Left colon (tissue), 2 donors: ENCODE measurements around the gene OR6A2. TPM values are rescaled to one million over a fixed set of nuclear protein-coding genes. Genes with fewer than 3 reads are reported as not detected.
"Not testable (repeated sequence)": the region's sequence is repeated elsewhere in the genome, so short reads cannot be mapped to it uniquely, and the experiment has no call there.

Experiments
- ATAC-seq: fragments of 200-7000 bp; cut with Tn5 transposase; one replicate; pipeline ENCODE4 v1.9.1; 2020; ENCODE audit warnings: mild to moderate bottlenecking, moderate library complexity
- DNase-seq, 2 donors: peaks; one replicate each; pipeline ENCODE4 v3.0.0-alpha.2; 2020
- intact Hi-C, 2 donors: fragments of 100-400 bp; cut with DNase I in 1 of 2; cut with micrococcal nuclease in 1 of 2; formaldehyde crosslinking; loops; one replicate each; pipeline versions ENCODE4 v1.11.2 to v1.14.0; 2022; cut with DNase I, micrococcal nuclease
- long read RNA-seq: library from polyadenylated mRNA; unstranded; transcript quantifications from one replicate; pipeline ENCODE4 v2.0.0, GENCODE V29; 2021
- total RNA-seq, 2 donors: library from RNA; stranded (reverse); fragmentation: NEBNext Ultra II Directional; extraction: Animal tissue kit (Norgen Biotek cat#: 25700); gene quantifications; one replicate each; pipeline ENCODE4 v1.2.1, GENCODE V29; 2021
- donor health status: DM: no; HTN: no; CAD: no.
- donor health status: DM: yes; HTN: yes; CAD: no.

Gene OR6A2
- under 1 TPM; 0.08 to 0.43 TPM for total RNA-seq
- long read RNA-seq, partial matches to known transcripts: 0 of 1 reads
- long read RNA-seq, other reads (novel, unspliced or antisense): 1 of 1 reads

DNA sequence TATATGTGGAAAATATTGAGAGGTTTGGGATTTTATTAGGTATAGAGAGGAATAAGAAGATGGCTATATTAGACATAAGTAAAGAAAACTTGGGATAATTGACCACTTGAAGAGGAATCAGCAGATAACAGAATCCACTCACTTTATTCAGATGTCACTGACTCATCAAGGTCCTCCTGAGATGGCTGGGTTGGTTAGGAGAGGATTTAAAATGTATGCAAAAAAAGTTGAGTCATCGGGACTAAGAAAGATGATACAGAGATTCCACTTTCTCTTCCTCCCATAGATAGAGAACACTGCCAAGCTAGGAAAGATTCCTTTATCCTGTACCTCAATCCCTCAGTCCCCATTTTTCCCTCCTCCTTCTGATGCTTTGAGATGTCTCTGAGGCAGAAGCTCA, at the start of gene OR6A2:
Gene OR6A2 (minus strand): TSS at position 288 of the 400 bp plus-strand sequence. CDS start 3,981 bp downstream, outside the sequence.
- intact Hi-C loops: no loop called here
- no peak for DNase-seq
- no peak for ATAC-seq

DNA sequence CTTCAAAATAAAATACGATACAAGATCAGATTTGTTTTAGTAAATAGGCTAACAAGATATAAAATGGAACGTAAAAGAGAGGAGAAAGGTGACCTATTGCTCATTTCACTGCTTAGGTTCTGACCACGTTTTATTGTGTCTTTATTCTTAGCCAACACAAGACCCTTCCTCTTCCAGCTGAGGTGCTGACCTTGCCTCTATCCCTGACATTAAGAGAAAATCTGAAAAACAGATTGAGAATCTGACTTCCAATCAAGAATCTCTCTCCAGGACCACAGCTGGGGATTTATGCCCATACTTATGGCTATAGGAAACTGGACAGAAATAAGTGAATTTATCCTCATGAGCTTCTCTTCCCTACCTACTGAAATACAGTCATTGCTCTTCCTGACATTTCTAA, 45.9 kb upstream of the OR6A2 start, which contains the start of gene OR10A5:
Gene OR10A5 (plus strand): TSS at position 301 of the 400 bp plus-strand sequence. CDS start 0 bp downstream, at position 301.
- DNase-seq: no peak
- ATAC-seq: no peak
- intact Hi-C loops: no loop called here

DNA sequence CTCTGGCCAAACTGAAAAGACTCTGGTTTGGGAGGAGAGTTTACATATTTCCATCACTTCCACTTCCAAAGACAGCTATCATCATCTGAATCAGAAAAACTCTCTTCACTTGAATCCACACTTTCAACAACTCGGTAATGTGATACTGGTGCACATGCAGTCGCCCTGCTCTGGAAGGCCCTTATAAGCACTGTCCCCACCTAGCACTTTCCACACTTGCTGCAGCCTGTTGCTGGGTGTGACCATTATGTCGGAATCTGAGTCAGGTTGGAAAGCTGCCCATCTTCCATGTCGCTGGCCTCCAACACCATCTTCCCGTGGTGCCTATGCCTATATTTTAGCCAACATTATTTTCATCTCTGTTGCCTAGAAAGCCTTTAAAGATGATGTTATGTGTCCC, 44.9 kb upstream of the OR6A2 start:
- intact Hi-C loops: no loop called here

DNA sequence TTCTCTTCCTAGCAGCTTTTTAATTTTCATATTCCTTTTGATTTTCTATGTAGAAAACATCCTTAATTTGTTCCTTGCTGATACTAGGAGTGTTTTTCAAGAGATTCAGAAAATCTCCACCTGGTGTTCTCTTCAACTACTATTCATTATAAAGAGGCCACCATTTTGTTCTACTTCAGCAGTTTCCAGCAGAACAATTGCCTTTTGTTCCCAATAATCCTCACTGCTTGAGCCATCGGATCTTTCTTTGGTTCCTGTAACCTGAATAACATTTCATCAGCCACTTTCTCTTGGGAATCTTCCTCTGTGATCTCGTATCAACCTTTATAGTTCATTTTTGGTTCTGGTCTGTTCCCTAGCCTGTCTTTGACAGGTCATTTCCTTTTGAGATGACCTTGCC, 44.2 kb upstream of the OR6A2 start:
- intact Hi-C loops: no loop called here

More for the DNA sequence above, 44.9 kb upstream of the OR6A2 start:
- ATAC-seq: no peak
- DNase-seq: no peak

DNA sequence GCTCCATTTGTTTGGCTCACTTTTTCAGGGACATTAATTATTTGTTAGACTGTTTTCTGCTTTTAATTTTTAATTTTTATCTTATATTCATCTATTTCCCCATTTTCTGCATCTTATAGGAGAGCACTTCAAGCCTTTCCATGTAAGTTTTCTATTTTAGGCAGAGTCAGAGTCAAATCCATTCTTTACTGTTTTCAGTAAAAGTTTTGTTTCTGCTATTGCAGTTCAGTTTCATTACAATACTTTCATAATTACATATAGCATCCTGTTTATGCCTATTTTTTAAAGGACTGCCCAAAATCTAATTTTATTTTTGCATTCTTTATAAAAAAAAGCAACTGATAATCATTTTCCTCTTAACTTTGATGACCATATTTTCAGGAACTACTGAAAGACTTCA, 42.2 kb upstream of the OR6A2 start:
- no peak for DNase-seq
- intact Hi-C loops: no loop called here
- no peak for ATAC-seq

More for the DNA sequence above, 44.2 kb upstream of the OR6A2 start:
- ATAC-seq (no peak), DNase-seq (no peak)

DNA sequence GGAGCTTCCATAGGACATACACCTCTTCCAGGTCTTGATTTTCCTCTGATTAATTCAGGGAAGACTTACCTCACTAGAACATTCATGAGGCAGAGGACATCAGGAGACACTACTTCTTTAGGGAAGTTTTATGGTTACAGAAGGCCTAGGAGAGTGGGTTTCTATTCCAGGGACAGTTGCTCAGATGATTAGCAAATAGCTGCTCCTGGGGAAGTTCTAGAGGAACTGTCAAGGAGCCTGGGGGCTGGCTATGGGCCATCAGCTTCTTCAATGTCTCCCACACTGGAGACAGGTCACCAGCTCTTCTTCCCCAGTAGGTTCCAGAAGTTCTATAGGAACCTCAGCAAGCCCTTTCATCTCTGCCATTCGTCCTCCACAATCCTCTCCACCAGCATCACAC, 34.5 kb upstream of the OR6A2 start:
- intact Hi-C loops: no loop called here
- no peak for ATAC-seq
- no peak for DNase-seq

DNA sequence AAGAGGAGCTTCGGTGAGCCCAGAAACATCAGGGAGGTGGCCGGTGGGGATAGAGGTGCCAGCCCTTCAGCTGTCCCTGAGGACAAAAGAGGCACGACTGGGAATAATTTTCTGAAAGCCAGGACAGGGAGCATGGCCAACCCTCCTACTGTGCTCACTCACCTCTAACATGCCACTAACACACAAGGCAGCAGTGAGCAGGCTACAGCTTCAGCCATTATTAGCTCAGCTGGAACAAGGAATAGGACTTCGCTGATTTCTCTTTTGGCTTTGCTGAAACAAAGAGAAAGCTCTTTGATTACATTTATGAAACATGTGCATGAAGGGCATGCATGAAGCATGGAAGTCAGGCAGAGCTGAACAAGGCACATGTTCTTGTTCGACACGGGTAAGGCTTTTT, 33.9 kb upstream of the OR6A2 start:
- DNase-seq: no peak
- intact Hi-C loops: no loop called here
- ATAC-seq: no peak

DNA sequence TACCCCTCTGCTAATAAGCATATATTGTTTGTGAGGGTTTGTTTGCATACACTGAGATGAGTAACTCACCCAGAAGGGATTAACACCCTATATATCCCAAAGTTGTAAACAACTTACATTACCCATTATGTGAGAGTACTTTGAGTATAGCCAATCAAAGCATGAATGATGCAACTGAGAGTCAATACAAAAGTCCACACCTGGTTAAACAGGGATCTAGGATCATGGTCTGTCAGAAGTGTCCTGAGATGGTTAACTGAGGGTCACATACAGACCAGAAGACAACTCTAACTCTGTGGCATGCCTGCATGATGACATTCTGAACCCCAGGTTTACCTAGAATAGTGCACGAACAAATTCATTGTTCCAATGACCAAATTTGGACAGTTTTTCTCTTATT, 28.6 kb upstream of the OR6A2 start:
- no peak for DNase-seq
- no peak for ATAC-seq

DNA sequence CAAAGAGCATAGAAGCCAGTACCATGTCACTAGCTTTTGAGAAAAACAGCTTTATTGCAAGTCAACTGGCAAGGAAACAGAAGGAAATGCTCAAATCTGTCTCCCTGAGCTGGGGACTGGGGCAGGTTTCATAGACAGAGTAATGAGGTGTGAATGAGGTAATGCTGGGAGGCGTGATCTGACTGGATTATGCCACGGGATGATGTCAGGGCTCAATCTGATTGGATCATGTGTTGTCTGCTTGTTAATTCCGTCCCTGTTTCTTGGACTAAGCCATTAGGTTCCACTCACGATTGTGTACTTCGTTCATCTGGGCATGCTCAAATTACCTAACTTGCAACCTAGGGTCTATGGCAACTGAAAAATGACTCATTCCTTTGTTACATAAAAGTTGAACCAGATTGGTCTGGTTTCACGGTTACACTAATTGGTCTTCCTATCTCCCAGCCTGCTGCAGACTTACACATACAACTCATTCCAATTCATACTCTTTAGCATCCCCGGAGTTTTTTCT, 25.8 kb upstream of the OR6A2 start:
- intact Hi-C loops: no loop called here
- no peak for ATAC-seq

More for the DNA sequence above, 28.6 kb upstream of the OR6A2 start:
- intact Hi-C loops: no loop called here

DNA sequence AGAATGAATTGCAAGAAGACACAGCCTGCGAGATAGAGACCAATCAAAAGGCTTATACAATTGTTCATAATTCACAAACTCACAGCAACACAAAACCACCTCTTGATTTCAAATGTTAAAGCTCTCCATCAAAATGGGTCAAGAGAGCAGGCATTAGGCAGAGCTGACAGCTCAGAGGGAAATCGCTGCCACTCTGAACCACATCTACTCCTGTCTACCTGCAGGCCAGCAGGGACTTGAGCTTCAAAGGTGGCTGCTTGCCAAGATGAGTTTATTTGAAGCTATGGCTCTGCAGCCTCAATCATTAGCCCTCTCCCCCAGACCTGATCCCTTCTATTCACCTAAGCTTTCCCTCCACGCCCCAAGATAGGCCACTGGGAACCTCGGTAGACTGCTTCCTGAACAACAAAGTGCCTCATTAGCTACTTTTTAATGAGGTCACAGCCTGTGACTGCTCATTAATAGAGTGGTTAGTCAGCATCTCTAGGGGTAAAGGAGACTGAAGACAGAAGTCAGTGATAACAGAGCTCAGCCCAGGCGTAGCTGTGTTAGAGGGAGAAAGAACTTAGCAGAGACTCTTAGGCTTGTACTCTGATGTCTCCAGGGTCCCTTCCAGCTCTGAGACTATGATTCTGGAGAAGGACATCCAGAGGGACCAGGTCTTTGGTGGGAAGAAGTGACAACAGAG, 24.8 kb upstream of the OR6A2 start:
- intact Hi-C loops: no loop called here
- no peak for ATAC-seq
- no peak for DNase-seq

More for the DNA sequence above, 25.8 kb upstream of the OR6A2 start:
- no peak for DNase-seq

DNA sequence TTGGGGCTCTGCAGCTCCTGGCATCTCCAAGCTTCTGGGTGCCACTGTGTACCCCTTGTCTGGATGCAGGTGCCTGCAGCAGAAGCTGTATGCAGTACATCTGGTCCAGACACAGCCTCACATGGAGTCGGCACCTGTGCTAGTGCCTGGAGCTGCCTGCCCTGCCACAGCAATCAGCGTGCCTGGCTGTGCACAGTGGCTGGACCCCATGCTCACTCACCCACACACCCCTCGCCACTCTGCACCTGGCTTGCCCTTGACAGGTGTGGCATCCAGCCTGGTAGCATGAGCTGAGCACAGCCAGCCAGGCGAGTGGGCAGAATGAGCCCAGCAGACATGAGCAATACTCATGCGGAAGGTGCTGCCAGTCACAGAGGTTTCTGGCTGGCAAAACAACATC, 19.5 kb upstream of the OR6A2 start:
- no peak for ATAC-seq
- intact Hi-C loops: no loop called here
- DNase-seq: no peak

DNA sequence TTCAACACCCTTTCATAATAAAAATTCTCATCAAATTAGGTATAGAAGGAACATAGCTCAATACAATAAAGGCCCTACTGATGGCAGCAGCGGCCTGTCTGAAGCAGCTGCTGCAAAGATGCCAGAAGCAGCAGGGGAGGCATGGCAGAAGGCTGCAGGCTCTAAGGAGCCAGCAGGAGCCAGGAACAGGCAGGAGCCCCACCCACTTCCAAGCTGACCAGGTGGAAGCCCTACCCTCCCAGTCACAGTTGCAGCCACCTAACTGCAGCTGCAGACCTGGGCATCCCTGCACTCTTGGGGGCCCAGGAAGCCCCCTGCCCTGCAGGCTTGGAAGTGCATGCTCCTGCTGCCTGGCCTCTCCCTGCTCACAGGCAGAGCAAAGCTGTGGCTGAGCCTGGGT, 18.2 kb upstream of the OR6A2 start:
- ATAC-seq: no peak
- DNase-seq: no peak
- intact Hi-C loops: no loop called here

DNA sequence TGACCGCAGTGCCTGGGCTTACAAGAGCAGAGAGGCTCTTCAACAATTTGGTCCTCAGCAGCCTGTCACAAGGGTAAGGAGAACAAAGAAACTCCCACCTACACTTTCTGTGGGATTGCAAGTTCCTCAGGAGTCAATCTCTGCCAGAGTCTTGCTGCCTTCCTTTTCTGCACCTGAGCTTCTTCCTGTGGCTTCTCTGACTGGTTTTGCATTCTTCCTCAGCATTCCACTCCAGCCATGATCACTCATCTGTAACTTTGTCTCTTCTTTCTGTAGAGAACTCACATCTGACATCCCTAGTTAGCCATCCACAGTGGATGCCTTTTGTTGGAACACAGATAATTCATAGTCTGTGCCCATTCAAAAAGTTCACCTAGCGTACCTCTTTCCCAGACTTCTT, 14.2 kb upstream of the OR6A2 start:
- intact Hi-C loops: no loop called here
- no peak for ATAC-seq
- DNase-seq: no peak

DNA sequence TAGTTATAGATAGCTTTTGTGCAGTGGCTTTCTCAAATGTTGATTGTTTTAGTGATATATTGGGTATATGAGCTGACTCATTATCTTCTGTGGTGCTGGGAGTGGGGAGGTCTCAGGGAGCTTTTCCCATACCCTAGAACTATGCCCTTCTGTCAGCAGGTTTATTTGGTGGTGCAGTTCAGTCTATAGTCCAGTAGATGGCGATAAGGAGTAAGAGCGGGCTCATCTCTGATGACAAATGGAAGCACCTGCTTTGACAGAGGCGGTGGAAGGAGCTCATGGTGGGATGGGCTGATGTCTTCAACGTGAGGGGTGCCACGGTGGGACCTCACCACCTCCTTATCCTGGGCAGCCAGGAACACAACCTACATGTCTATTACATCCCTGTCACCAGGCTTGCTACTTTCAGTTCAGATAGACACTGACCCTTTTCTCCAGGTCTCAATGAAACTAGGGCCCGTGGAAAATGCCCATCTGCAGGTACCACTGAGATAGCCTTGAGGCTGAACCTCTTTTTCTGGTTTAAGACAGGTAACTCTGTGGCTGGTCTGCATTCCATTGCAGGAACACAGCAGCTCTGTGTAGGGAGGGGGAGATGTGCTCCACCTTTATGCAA, 13.0 kb upstream of the OR6A2 start:
- peak; percentile 57 for ATAC-seq
- intact Hi-C loops: no loop called here
- DNase-seq: peak in 1 of 2 donors; percentile 11

DNA sequence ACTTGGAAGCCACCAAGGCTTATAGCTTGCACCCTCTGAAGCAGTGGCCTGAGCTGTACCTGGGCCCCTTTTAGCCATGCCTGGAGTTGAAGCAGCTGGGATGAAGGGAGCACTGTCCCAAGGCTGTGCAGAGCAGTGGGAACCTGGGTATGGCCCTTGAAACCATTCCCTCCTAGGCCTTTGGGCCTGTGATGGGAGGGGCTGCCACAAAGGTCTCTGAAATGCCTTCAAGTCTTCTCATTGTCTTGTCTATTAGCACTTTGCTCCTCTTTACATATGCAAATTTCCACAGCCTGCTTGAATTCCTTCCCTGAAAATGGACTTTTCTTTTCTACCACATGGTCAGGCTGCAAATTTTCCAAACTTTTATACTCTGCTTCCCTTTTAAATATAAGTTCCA, 1.6 kb upstream of the OR6A2 start:
- DNase-seq, ATAC-seq, intact Hi-C loops: not testable (repeated sequence)

DNA sequence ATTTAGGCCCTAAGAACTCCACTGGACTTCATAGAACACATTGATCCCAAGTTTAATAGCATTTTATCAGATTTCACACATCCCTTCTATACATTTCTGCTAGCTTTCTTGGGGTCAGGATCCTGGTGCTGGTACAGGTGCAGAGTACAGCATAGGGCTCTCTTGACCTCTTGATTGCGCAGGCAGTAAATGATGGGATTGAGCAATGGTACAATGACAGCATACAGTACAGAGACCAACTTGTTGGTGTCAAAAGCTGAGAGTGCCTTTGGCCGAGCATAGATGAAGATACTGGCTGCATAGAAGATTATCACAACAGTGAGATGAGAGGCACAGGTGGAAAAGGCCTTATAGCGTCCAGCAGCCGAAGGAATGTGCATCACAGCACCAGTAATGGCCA, 4.8 kb downstream of the OR6A2 start:
- intact Hi-C loops: no loop called here
- DNase-seq (no peak), ATAC-seq (no peak)

DNA sequence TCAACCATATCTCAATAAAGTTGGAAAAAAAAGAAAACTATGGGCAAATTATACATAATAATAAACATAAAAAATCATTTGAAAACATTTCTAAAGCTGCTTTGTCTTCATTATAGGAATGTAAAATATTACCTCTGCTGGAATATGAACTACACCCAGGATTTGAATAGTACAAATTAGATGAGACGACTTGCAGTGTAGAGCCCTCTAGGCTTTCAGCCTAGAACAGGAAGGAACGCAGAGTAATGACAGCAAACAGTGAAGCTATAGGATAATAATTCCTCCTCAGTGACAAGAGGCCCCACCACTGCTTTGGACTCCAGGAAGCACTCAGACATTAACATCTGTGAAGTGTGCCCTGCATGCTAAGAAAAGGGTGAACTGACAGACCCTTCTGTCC, 8.9 kb downstream of the OR6A2 start:
- ATAC-seq (no peak), DNase-seq (no peak)
- intact Hi-C loops: no loop called here

DNA sequence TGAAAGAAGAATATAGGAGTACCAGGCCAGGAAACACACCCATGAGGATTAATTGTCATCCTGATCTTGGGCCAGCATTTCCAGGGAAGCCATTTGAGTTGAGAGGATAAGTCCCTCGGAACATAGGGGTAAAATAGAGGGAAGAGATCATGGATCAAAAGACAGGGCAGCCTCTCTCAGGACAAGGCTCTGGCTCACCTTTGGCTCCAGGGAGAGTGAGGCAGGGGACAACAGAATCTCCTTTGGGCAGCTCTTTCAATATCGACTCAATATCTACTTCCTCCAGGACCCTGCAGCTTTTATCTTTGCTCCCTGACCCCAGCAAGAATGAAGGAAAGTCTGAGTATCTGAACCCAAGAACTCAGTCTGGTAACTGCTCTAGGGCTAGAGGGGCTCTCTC, 16.8 kb downstream of the OR6A2 start, which contains the start of gene OR2AG1:
Gene OR2AG1 (plus strand): TSS at position 301 of the 400 bp plus-strand sequence. CDS start 2,018 bp downstream, outside the sequence.
- intact Hi-C loops: no loop called here
- DNase-seq (no peak), ATAC-seq (no peak)

DNA sequence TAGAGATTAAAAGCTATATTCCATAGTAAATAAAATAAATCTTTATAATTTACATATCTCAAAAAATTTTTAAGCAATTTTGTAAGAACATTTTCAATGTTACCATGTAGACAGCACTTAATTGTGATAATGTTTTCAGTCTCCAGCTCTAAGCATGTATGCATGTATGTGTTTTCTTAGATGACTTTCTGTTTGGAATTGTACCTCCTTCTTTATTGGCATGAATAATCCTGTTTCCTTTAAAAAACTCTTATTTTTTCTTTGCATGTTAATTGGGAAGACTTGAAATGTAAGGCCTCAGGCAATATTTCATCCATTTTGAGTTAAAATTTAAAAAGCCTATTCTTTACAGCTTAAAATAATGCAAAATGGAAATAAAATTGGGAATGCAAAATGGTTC, 18.7 kb downstream of the OR6A2 start:
- intact Hi-C loops: no loop called here
- ATAC-seq: no peak

DNA sequence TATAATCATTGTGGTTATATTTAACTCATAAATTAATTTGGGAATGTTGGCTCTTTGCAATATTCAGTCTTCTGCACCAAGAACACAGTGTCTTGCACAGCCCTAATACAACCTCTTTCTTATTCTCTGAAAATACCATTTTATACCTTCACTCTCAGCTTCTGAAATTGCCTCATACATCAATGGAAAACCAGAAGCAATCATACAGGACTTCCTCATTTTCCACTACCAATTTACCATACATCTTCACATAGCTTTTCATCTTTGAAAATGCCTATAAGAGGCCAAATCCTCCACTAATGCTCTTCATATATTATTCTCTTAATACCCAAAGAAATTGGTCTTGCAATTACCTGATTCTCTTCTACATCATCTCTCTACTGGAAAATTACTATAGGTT, 21.0 kb downstream of the OR6A2 start:
- DNase-seq: no peak
- intact Hi-C loops: no loop called here
- no peak for ATAC-seq

More for the DNA sequence above, 18.7 kb downstream of the OR6A2 start:
- DNase-seq: no peak
